CD4-positive, alpha-beta T cell treated with Interleukin-17A for 1 hour (primary cell): ENCODE measurements around the gene FER.
"Not testable (repeated sequence)": the region's sequence is repeated elsewhere in the genome, so short reads cannot be mapped to it uniquely, and the experiment has no call there.

Experiments used
- DNase-seq: peaks from one replicate; pipeline ENCODE4 v3.0.0-alpha.2; 2020

The FER gene

DNA sequence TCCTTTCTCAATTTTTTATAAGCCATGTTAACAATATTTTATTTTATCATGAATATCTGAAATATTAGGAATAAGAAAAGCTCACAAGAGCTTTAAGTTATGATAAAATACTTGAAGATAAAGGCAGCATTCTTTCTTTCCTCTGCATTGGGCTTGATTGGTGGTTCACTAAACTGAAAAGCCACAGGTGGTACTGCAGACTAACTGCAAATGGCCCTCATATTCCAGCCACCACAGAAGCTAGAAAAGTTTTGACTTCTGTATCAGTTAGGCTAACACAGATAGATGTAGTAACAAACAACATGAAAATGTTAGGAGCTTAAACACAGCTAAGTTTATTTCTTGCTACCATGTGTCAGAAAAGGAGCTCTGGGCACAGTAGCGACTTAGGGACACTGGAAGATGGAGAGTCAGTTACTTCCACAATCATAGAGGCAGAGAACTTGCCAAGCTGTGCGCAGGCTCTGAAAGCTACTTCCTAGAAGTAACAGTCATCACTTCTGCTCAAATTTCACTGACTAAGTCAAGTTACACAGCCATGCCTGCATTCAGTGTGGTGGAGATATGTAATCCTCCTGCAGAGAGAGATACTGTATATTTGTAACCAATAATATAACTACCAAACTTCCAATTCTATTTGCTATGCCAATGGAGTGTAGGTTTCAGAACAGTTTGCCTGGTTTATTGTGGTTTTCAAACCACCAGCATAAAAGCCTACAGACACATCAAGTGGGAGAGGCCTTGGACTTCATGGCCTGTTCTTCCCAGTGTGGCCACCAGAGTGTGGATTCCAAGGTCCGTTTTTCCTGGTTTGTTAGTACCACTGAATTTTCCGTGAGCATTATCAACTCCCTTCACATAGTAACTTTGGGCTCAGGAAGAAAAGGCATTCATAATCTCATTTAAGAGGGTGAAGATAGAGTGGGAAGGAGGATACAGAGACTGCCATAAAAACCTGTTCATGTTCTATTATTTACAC, 393.8 kb downstream of the FER start:
- no peak for DNase-seq

GRCh38 chr5:109143031-109143430, 395.3 kb downstream of the FER start:
- no peak for DNase-seq

GRCh38 chr5:109145139-109145538, 397.4 kb downstream of the FER start:
- no peak for DNase-seq

DNA sequence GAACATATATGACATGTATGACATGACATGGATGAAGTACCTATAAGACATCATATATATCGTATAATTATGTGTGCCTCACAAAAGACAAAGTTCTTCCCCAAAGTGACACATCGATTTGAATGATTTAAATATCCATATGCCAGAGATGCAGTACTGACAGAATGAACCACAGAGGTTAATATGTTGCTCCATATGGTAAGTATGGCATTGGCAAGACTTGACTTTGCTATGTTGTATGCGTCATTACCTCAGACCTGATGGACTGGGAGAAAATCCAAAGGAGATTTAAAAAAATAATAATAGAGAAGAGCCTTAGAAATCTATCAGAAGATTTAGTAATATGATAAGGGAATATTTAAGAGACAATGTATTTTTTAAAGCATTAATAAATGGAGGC, 398.9 kb downstream of the FER start:
- no peak for DNase-seq

DNA sequence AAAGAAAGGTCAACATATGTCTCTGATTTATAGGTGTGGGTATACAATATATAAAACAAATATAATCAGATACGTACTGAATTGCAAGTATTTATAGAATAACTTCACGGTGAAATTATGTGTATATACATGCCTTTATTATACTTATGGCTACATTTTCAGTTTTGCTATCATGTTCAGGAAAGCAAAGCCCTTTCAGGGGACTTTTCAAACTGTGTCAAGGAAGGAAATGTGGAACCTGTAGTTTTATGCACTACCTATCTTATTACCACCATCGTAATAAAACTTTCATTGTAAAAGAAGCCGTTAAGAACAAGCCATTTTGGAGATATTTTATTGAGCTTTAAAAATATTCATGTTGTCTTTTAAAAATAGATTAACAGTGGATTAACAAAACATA, 404.9 kb downstream of the FER start:
- no peak for DNase-seq

DNA sequence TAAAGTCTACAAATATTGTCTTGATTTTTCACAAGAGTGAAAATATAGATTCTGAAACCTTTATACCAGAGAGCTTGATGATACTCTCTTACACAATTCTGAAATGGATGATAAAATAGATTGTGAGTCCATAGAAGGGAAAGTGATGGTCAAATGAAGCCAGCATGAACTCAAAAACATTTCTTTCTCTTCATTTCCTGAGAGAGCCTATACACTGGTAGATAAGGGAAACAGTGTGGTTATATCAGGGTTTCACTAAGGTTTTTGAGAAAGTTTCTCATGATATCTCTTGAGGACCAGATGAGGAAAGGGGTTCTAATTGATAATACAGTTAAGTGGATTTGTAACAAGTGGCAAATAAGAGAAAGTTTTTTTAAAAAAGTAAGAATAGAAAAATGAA, 407.9 kb downstream of the FER start:
- DNase-seq = no peak

DNA sequence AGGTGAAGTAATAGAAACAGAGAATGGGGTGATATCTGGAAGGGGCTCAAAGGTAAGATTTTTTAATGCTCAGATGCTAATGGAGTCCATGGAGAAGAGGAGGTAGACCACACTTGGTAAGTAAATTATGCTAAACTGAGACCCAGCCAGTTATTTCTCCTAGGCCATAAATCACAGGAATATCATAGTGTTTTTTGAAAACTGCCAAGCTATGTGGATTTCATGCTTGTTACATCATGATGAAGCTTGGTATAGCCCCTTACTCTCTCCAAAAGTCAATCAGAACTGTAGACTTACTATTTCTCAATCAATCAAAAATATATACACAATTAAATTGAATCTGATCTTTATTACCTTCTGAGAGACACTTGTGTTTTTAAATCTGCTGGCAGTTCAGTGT, 409.2 kb downstream of the FER start:
- DNase-seq = no peak

GRCh38 chr5:109160468-109160867, 412.8 kb downstream of the FER start:
- no peak for DNase-seq

- DNase-seq = no peak
These were observed 414.4 kb downstream of the FER start for GRCh38 chr5:109161914-109162683.

GRCh38 chr5:109163336-109163735, 415.6 kb downstream of the FER start:
- DNase-seq = no peak

- no peak for DNase-seq
These were observed 416.3 kb downstream of the FER start for GRCh38 chr5:109164001-109164400.

DNA sequence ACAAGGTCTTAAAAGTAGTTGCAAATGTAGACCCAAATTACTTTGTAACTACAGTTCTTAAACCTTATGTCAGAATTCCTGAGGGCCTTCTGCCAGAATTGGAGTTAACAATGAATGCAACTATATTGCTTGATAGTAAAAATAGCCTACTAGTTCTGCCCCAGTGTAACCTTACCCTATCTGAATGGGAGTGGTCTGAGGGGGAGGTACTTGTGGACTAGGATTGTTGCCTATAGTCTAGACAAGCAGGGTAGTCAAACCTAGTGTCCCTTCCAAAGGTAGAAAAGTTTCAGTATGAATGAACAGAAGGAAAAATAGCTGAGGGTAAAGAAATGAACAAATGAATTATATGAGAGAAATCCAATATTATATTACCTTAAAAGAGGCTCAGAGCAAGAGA, 419.9 kb downstream of the FER start:
- no peak for DNase-seq

DNA sequence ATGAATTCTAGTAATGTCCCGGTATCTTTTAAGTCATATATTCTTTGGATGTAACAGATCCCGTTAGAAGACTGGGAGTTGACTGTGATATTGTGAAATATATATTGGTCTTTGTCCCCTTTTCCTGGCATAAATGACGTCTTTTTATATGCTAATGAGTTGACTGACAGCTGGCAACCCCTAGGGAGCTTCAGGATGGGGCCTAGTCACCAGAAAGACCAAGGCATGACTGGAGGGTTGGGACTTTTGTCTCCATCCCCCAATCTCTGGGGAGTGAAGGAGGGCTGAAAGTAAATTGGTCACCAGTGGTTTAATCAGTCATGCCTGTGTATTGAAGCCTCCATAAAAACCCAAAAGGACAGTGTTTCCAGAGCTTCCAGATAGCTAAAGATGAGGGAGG, 420.5 kb downstream of the FER start:
- DNase-seq = no peak

GRCh38 chr5:109170629-109171350, 423.1 kb downstream of the FER start:
- no peak for DNase-seq

- not testable (repeated sequence) for DNase-seq
These were observed 423.9 kb downstream of the FER start for GRCh38 chr5:109171437-109172073.

DNA sequence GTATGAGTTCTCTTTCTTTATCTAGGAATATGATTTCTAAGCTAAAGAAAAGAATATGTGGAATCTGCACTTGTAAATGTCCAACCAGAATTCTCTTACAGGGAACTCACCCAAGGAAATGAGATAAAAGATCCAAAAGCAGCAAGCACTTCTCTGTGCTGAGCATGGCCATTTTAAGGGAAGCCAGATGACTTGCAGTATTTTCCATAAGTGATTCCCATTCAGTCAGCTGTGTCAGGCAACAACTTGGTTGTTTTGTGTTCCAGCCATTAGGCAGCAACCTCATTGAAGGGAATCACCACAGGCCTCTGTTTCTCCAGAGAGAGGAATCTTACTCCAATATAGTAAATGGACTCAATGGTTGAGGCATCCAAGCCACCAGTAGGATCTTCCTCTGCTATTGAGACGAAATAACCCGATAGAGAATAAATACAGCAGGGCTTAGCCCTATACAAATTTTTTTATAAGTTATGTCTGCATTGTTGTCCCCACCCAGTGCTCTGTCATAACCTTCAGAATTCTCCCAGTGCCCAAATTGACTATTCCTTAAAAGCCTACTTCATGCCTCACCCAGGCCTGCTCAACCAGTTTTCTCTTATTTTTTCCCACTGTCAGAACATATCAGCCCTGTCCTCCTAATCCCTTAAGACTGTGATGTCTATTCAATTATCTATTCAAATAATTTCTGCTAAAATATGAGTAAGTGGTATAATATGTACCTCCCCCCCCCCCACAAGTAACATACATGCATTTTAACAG, 425.5 kb downstream of the FER start:
- no peak for DNase-seq

DNA sequence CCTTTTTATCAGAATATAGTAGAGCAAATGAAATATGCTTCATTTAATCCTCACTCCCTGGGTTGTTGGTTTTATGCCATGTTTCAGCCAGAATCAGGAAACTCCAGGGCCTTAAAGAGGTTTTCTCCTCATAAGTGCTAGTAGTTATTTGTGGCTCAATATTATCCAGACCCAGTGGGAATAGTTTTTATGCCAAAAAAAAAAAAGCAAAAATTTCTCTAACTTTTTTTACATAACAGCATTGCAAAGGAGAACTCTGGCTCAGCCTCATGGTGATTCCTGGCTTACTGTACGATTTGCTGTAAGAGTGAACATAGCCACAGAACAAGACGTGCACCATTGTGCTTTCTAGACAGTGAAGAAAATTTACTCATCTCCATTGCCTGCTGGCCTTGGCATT, 429.5 kb downstream of the FER start:
- no peak for DNase-seq

DNA sequence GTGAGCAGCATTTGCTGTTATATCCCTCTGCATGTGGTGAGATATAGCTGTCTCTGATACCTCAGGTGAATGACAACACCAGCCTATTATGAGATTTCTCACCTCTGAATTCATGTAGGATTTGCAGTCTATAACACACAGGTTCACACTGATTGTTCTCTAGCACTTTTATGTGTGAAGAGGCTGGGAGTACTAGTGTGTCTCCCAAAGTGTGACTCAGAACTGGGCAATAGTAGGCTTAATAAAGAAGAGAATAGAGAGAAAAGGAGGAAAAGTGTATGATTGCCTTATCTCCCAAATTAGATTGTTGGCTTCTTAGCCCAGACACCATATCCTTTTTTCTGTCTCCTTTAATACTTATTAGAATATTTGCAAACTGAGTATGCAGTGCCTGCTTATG, 430.1 kb downstream of the FER start:
- DNase-seq = no peak

GRCh38 chr5:109180668-109181067, 433.0 kb downstream of the FER start:
- no peak for DNase-seq

DNA sequence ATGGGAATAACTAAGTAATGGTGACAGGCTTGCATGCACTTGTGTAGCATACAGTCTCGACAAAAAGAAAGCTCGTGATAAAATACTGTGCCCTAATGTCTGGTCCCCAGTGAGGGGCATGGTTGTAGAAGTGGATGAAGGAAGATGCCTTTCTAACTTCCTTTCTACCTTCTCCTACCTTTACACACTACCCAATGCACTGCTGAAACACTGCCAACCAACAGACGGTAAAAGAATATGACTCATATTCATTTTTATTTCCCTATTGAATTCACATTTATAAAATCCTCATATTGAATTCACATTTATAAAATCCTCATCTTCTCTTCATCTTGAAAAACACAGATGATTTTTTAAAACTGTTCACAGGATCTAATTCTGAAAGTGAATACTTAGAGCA, 439.1 kb downstream of the FER start:
- DNase-seq = no peak

GRCh38 chr5:109191153-109191558, 443.5 kb downstream of the FER start:
- DNase-seq = peak; percentile 23

- no peak for DNase-seq
These were observed 444.3 kb downstream of the FER start for GRCh38 chr5:109192027-109192426.
